ENCODE data around the gene SETD6. TPM values are rescaled to one million over a fixed set of nuclear protein-coding genes. Genes with fewer than 3 reads are reported as not detected.

The SETD6 gene
- total and polyA plus RNA-seq, 4 donors = 10.6 to 21.5 (median 15.6) TPM

DNA sequence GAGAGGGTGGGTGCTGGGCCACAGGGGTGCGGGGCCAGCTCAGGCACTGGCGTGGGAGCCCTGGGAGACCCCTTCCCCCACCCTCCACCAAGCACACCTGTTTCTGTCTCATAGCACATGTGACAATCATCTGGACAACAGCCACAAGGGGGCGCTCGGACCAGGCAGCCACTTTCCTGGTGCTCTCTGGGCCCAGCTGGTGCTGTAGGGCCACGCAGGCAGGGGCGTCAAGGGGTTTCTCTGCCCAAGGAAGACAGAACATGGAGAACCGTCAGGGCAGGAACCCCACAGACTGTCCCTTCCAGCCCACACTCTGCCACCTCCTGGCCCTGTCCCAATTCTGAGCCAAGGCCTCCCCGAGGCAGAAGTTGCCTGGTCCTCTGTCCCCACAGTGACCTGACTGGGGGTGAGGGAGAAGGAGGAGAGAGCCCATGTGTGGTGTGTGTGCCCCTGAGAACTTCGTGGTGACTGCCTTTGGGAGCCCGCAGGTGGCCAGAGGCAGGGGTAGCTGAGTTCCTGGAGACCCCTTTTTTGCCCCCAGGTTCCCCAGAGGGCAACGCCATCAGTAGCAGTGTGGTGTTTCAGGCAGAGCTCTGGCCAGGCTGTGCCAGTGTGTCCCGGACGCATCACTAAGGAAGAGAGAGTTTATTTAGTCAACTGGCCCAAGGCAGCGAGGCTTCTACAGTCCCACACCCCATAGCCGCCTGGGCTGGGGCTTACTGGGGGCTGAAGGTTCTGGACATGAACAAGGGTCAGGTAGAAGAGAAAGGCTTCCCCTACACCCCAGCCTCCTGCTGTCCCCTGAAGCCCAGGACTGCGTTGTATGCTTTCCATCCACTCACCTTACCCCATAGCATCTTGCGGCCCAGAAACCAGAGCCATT, 3.1 kb upstream of the SETD6 start:
- Histone ChIP-seq H3K27me3 (ENCODE audit: control insufficient read depth in 3 of 3, insufficient read depth in 3 of 3, low read length in 2 of 3) (no peaks in the 10 kb centered on the region), H3K27ac (ENCODE audit: low read depth in 1 of 2, low read length in 1 of 2) (no peak overlapping the region), H3K9ac (ENCODE audit: insufficient read depth in 1 of 2, low read length in 2 of 2) (no peak overlapping the region), H3K36me3 (ENCODE audit: control insufficient read depth in 4 of 4, insufficient read depth in 4 of 4, low read length in 4 of 4) (peaks cover 0 to 15% (median 7%) of the 10 kb centered on the region in 4 donors), H3K4me3 (no peak overlapping the region), H3K9me3 (ENCODE audit: control insufficient read depth in 4 of 4, insufficient read depth in 3 of 4, low read length in 3 of 4) (no peaks in the 10 kb centered on the region), H3K4me1 (ENCODE audit: control insufficient read depth in 5 of 5, insufficient read depth in 5 of 5, low read length in 5 of 5) (peaks cover 0 to 9% (median 3%) of the 10 kb centered on the region in 5 donors)
- WGBS, 2 donors = 57 to 61% methylated on average over 17 of the region's 17 CpGs
- TF ChIP-seq, protein P1, sequence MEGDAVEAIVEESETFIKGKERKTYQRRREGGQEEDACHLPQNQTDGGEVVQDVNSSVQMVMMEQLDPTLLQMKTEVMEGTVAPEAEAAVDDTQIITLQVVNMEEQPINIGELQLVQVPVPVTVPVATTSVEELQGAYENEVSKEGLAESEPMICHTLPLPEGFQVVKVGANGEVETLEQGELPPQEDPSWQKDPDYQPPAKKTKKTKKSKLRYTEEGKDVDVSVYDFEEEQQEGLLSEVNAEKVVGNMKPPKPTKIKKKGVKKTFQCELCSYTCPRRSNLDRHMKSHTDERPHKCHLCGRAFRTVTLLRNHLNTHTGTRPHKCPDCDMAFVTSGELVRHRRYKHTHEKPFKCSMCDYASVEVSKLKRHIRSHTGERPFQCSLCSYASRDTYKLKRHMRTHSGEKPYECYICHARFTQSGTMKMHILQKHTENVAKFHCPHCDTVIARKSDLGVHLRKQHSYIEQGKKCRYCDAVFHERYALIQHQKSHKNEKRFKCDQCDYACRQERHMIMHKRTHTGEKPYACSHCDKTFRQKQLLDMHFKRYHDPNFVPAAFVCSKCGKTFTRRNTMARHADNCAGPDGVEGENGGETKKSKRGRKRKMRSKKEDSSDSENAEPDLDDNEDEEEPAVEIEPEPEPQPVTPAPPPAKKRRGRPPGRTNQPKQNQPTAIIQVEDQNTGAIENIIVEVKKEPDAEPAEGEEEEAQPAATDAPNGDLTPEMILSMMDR (IDR thresholded peaks at IDR 0.05; ENCODE audit: control extremely low read depth, extremely low read depth) = peak; percentile 34
- ATAC-seq (ENCODE audit: insufficient read depth, low FRiP score) = no peak
- DNase-seq = peak; percentile 38 to 61 (median 40)

DNA sequence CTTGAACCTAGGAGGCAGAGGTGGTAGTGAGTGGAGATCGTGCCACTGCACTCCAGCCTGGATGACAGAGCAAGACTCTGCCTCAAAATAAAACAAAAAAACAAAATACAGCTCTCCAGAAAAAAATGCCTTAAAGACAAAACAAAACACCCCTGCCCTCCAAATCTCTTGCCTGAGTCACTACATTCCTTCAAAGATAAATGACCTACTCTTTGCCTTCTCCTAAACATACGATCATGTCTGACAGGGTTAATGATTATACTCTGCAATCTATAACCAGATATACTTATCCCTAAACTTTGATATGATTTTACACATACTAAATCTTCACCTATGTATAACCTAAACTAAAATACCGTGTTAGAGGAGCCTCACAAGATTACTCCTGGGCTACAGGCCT, 1.4 kb upstream of the SETD6 start:
- ATAC-seq (ENCODE audit: insufficient read depth, low FRiP score) (no peak), DNase-seq (no peak)
- H3K27me3 ChIP-seq (ENCODE audit: control insufficient read depth in 3 of 3, insufficient read depth in 3 of 3, low read length in 2 of 3) = no peaks in the 10 kb centered on the region
- H3K4me3 ChIP-seq = no peak overlapping the region
- WGBS, 2 donors = 88 to 90% methylated on average over 3 of the region's 3 CpGs
- H3K27ac ChIP-seq (ENCODE audit: low read depth in 1 of 2, low read length in 1 of 2) = no peak overlapping the region
- peaks cover 12 to 22% (median 15%) of the 10 kb centered on the region in 4 donors for H3K36me3 ChIP-seq (ENCODE audit: control insufficient read depth in 4 of 4, insufficient read depth in 4 of 4, low read length in 4 of 4)
- TF ChIP-seq, protein P1 (IDR thresholded peaks at IDR 0.05; ENCODE audit: control extremely low read depth, extremely low read depth) = no peak
- no peak overlapping the region for H3K9ac ChIP-seq (ENCODE audit: insufficient read depth in 1 of 2, low read length in 2 of 2)
- H3K9me3 ChIP-seq (ENCODE audit: control insufficient read depth in 4 of 4, insufficient read depth in 3 of 4, low read length in 3 of 4) = no peaks in the 10 kb centered on the region
- H3K4me1 ChIP-seq (ENCODE audit: control insufficient read depth in 5 of 5, insufficient read depth in 5 of 5, low read length in 5 of 5) = peaks cover 0 to 9% (median 3%) of the 10 kb centered on the region in 5 donors

DNA sequence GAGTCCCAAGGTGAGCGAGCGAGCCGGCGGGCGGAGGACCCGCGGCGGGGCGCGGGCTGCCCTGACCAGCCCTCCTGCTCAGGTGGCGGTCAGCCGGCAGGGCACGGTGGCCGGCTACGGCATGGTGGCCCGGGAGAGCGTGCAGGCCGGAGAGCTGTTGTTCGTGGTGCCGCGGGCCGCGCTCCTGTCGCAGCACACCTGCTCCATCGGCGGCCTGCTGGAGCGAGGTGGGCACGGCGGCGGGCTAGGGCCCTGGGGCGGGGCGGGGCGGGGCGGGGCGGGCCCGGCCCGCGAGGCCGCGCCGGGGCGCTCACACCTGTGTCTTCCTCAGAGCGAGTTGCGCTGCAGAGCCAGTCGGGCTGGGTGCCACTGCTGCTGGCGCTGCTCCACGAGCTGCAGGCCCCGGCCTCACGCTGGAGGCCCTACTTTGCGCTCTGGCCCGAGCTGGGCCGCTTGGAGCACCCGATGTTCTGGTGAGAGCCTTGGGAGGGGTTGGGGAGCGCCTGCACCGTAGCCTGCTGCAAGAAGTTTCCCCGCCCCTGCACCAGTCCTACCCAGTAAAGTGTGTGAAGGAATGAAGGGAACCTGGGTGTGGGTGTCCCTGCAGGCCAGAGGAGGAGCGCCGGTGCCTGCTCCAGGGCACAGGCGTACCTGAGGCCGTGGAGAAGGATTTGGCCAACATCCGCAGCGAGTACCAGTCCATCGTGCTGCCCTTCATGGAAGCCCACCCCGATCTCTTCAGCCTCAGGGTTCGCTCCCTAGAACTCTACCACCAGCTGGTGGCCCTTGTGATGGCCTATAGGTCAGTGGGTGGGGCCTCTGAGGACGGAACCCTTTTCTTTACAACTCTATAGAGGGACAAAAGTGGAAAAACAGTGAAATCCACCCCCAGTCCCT, 802 bp downstream of the SETD6 start:
- DNase-seq (peak; percentile 15 to 55 (median 51)), ATAC-seq (ENCODE audit: insufficient read depth, low FRiP score) (peak; percentile 50)
- 15 to 19% methylated on average over 56 to 66 of the region's 66 CpGs for WGBS, 2 donors
- Histone ChIP-seq H3K27ac (ENCODE audit: low read depth in 1 of 2, low read length in 1 of 2) (peak overlapping the region; percentile 47 to 84), H3K9me3 (ENCODE audit: control insufficient read depth in 4 of 4, insufficient read depth in 3 of 4, low read length in 3 of 4) (no peaks in the 10 kb centered on the region), H3K27me3 (ENCODE audit: control insufficient read depth in 3 of 3, insufficient read depth in 3 of 3, low read length in 2 of 3) (no peaks in the 10 kb centered on the region), H3K4me1 (ENCODE audit: control insufficient read depth in 5 of 5, insufficient read depth in 5 of 5, low read length in 5 of 5) (peaks cover 0 to 9% (median 3%) of the 10 kb centered on the region in 5 donors), H3K9ac (ENCODE audit: insufficient read depth in 1 of 2, low read length in 2 of 2) (no peak overlapping the region), H3K36me3 (ENCODE audit: control insufficient read depth in 4 of 4, insufficient read depth in 4 of 4, low read length in 4 of 4) (peaks cover 23 to 34% (median 28%) of the 10 kb centered on the region in 4 donors), H3K4me3 (peak overlapping the region; percentile 78)
- TF ChIP-seq, protein P1 (IDR thresholded peaks at IDR 0.05; ENCODE audit: control extremely low read depth, extremely low read depth) = no peak

Data from lung (tissue), 12 donors.